IPS-20b (cell line): ENCODE measurements around the gene MACROD2.

Source experiments
- H3K27ac ChIP-seq: one replicate; pipeline ENCODE4 v1.5.1; 2013; ENCODE audit warnings: low read length
- H3K27me3 ChIP-seq: 2 replicates; pipeline ENCODE4 v1.6.1; 2013; ENCODE audit warnings: mild to moderate bottlenecking, low read length, inconsistent platforms; ENCODE audit not compliant: insufficient read depth
- H3K36me3 ChIP-seq: 2 replicates; pipeline ENCODE4 v1.6.1; 2013; ENCODE audit warnings: low read depth, mild to moderate bottlenecking, inconsistent platforms, low read length, moderate library complexity; ENCODE audit not compliant: insufficient read depth
- H3K4me1 ChIP-seq: 2 replicates; pipeline ENCODE4 v1.6.1; 2013; ENCODE audit warnings: mild to moderate bottlenecking, control low read depth, inconsistent platforms, low read length, moderate library complexity; ENCODE audit not compliant: insufficient read depth
- H3K4me3 ChIP-seq: 2 replicates; pipeline ENCODE4 v1.5.1; 2013; ENCODE audit warnings: mild to moderate bottlenecking, low read length, inconsistent platforms
- H3K9ac ChIP-seq: 2 replicates; pipeline ENCODE4 v1.6.1; 2013; ENCODE audit warnings: low read depth, mild to moderate bottlenecking, inconsistent platforms, low read length, moderate library complexity
- H3K9me3 ChIP-seq: 2 replicates; pipeline ENCODE4 v1.6.1; 2013; ENCODE audit warnings: mild to moderate bottlenecking, low read depth, low read length, inconsistent platforms; ENCODE audit not compliant: insufficient read depth

MACROD2 gene

GRCh38 chr20:14724036-14724435 is 728.7 kb downstream of the MACROD2 start:
- H3K9me3 ChIP-seq, result no peaks in the 10 kb centered on the region
- no peak overlapping the region for H3K27ac ChIP-seq
- no peaks in the 10 kb centered on the region for H3K4me1 ChIP-seq
- no peak overlapping the region for H3K4me3 ChIP-seq
- H3K9ac ChIP-seq, result no peak overlapping the region
- no peaks in the 10 kb centered on the region for H3K27me3 ChIP-seq
- no peaks in the 10 kb centered on the region for H3K36me3 ChIP-seq

- Histone ChIP-seq H3K4me3 (no peak overlapping the region), H3K27ac (no peak overlapping the region), H3K27me3 (no peaks in the 10 kb centered on the region), H3K9me3 (no peaks in the 10 kb centered on the region), H3K4me1 (no peaks in the 10 kb centered on the region), H3K9ac (no peak overlapping the region), H3K36me3 (no peaks in the 10 kb centered on the region)
These were observed 729.2 kb downstream of the MACROD2 start for GRCh38 chr20:14724468-14724867.

GRCh38 chr20:14726591-14726990 is 731.3 kb downstream of the MACROD2 start:
- no peaks in the 10 kb centered on the region for H3K27me3 ChIP-seq
- H3K4me1 ChIP-seq, result no peaks in the 10 kb centered on the region
- no peak overlapping the region for H3K9ac ChIP-seq
- no peak overlapping the region for H3K27ac ChIP-seq
- H3K36me3 ChIP-seq, result no peaks in the 10 kb centered on the region
- H3K9me3 ChIP-seq, result no peaks in the 10 kb centered on the region
- H3K4me3 ChIP-seq, result no peak overlapping the region

- Histone ChIP-seq H3K4me1 (no peaks in the 10 kb centered on the region), H3K27ac (no peak overlapping the region), H3K36me3 (no peaks in the 10 kb centered on the region), H3K9me3 (no peaks in the 10 kb centered on the region), H3K9ac (no peak overlapping the region), H3K27me3 (no peaks in the 10 kb centered on the region), H3K4me3 (no peak overlapping the region)
These were observed 732.3 kb downstream of the MACROD2 start for GRCh38 chr20:14727485-14728150.

- Histone ChIP-seq H3K27ac (no peak overlapping the region), H3K9ac (no peak overlapping the region), H3K4me3 (no peak overlapping the region), H3K27me3 (no peaks in the 10 kb centered on the region), H3K4me1 (no peaks in the 10 kb centered on the region), H3K36me3 (no peaks in the 10 kb centered on the region), H3K9me3 (no peaks in the 10 kb centered on the region)
These were observed 734.1 kb downstream of the MACROD2 start for GRCh38 chr20:14729390-14729789.

GRCh38 chr20:14732343-14732742 is 737.0 kb downstream of the MACROD2 start:
- Histone ChIP-seq H3K4me3 (no peak overlapping the region), H3K27me3 (no peaks in the 10 kb centered on the region), H3K4me1 (no peaks in the 10 kb centered on the region), H3K9ac (no peak overlapping the region), H3K27ac (no peak overlapping the region), H3K36me3 (no peaks in the 10 kb centered on the region), H3K9me3 (peaks cover 5% of the 10 kb centered on the region)

GRCh38 chr20:14732996-14733395 is 737.7 kb downstream of the MACROD2 start:
- Histone ChIP-seq H3K27me3 (no peaks in the 10 kb centered on the region), H3K9ac (no peak overlapping the region), H3K27ac (no peak overlapping the region), H3K36me3 (no peaks in the 10 kb centered on the region), H3K4me1 (no peaks in the 10 kb centered on the region), H3K9me3 (peaks cover 5% of the 10 kb centered on the region), H3K4me3 (no peak overlapping the region)

GRCh38 chr20:14740380-14740779 is 745.1 kb downstream of the MACROD2 start:
- no peaks in the 10 kb centered on the region for H3K27me3 ChIP-seq
- H3K27ac ChIP-seq, result no peak overlapping the region
- H3K9me3 ChIP-seq, result no peaks in the 10 kb centered on the region
- H3K4me1 ChIP-seq, result peaks cover 5% of the 10 kb centered on the region; the same call in 1 of the 2 replicates
- no peak overlapping the region for H3K9ac ChIP-seq
- H3K36me3 ChIP-seq, result no peaks in the 10 kb centered on the region
- no peak overlapping the region for H3K4me3 ChIP-seq

GRCh38 chr20:14741616-14742015 is 746.3 kb downstream of the MACROD2 start:
- H3K27me3 ChIP-seq, result no peaks in the 10 kb centered on the region
- no peak overlapping the region for H3K4me3 ChIP-seq
- peaks cover 5% of the 10 kb centered on the region; the same call in 1 of the 2 replicates for H3K4me1 ChIP-seq
- H3K36me3 ChIP-seq, result no peaks in the 10 kb centered on the region
- H3K9ac ChIP-seq, result no peak overlapping the region
- H3K27ac ChIP-seq, result no peak overlapping the region
- H3K9me3 ChIP-seq, result no peaks in the 10 kb centered on the region

GRCh38 chr20:14744723-14745122 is 749.4 kb downstream of the MACROD2 start:
- peaks cover 5% of the 10 kb centered on the region; the same call in 1 of the 2 replicates for H3K4me1 ChIP-seq
- no peak overlapping the region for H3K27ac ChIP-seq
- no peaks in the 10 kb centered on the region for H3K36me3 ChIP-seq
- H3K9ac ChIP-seq, result no peak overlapping the region
- no peaks in the 10 kb centered on the region for H3K27me3 ChIP-seq
- H3K9me3 ChIP-seq, result no peaks in the 10 kb centered on the region
- H3K4me3 ChIP-seq, result no peak overlapping the region

- H3K27ac ChIP-seq, result no peak overlapping the region
- H3K4me1 ChIP-seq, result peaks cover under 1% of the 10 kb centered on the region; the same call in 1 of the 2 replicates
- H3K9ac ChIP-seq, result no peak overlapping the region
- H3K27me3 ChIP-seq, result no peaks in the 10 kb centered on the region
- no peaks in the 10 kb centered on the region for H3K9me3 ChIP-seq
- no peaks in the 10 kb centered on the region for H3K36me3 ChIP-seq
- no peak overlapping the region for H3K4me3 ChIP-seq
These were observed 750.5 kb downstream of the MACROD2 start for GRCh38 chr20:14745830-14746229.

GRCh38 chr20:14751191-14751590 is 755.9 kb downstream of the MACROD2 start:
- H3K9me3 ChIP-seq, result no peaks in the 10 kb centered on the region
- H3K4me3 ChIP-seq, result no peak overlapping the region
- no peaks in the 10 kb centered on the region for H3K36me3 ChIP-seq
- no peaks in the 10 kb centered on the region for H3K4me1 ChIP-seq
- no peak overlapping the region for H3K27ac ChIP-seq
- no peaks in the 10 kb centered on the region for H3K27me3 ChIP-seq
- H3K9ac ChIP-seq, result no peak overlapping the region
